GM21737 (cell line): ENCODE data around the gene OR51B2.
"Not testable (repeated sequence)": the region's sequence is repeated elsewhere in the genome, so short reads cannot be mapped to it uniquely, and the experiment has no call there.

Source experiments
- ATAC-seq: cut with Tn5 transposase; IDR thresholded peaks from one replicate; pipeline ENCODE4 v1.9.1; 2021; ENCODE audit warnings: mild to moderate bottlenecking, moderate library complexity; ENCODE audit not compliant: unreplicated experiment

OR51B2 gene, protein sequence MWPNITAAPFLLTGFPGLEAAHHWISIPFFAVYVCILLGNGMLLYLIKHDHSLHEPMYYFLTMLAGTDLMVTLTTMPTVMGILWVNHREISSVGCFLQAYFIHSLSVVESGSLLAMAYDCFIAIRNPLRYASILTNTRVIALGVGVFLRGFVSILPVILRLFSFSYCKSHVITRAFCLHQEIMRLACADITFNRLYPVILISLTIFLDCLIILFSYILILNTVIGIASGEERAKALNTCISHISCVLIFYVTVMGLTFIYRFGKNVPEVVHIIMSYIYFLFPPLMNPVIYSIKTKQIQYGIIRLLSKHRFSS

DNA sequence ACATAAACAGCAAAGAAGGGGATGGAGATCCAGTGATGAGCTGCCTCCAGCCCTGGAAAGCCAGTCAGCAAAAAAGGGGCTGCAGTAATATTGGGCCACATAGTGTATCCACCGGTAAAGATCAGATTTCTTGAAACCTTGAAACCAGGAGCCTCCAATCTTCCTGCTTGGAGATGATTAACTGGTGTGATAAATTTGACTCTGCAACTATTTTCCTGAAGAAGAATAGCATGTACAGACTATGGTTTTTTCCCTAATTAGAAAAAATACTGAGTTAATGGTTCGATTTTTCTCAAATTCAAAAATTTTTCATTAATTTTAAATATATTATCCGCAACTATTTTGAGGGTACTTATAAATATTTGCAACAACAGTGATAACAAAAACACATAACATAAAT, at the start of gene OR51B2:
OR51B2 (minus strand) TSS at position 101 of the 400 bp plus-strand sequence; CDS start at position 101, 0 bp downstream.
- ATAC-seq = no peak

DNA sequence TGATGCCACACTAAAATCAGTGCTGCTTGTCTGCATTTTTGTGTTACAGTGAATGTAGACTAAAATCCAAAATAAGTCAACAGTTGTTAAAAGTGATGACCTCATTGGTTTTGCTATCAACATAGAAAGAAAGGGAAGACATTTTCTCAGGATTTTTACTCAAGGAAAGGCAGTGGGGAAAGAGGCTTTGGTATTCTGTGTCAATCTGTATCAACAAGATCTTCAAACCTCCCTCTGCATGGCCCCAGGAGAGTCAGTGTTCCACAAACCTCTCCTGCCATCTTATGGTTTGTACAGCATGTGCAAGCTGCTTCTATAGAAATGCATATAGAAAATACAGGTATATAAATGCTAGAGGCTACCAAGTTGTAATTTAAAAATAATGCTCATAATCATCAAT, 45.7 kb upstream of the OR51B2 start:
- ATAC-seq = no peak

DNA sequence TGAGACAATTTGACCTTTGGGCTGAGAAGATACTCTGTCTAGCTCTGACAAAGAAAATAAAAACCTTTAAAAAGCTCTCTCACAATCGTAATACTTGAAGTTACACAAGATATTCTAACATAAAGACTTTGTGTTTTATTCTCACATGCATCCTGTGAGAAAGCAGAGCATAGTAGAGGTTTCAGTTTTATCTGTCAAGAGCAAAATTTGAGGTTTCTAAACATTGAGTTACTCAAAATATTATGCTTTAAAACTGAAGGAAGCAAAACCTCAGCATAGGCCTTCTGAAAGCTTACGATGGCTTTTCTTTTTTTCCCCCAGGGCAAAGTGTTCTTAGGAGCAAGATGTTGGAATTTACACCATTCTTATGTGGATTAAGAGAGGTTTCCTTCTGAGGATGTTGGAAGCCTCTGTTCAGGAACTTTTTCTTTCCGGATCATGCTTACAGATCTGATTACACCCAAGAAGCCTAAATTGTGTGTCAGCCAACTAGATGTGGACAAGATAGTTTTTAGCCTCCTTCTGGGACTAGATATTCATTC, 44.5 kb upstream of the OR51B2 start:
- ATAC-seq = no peak

DNA sequence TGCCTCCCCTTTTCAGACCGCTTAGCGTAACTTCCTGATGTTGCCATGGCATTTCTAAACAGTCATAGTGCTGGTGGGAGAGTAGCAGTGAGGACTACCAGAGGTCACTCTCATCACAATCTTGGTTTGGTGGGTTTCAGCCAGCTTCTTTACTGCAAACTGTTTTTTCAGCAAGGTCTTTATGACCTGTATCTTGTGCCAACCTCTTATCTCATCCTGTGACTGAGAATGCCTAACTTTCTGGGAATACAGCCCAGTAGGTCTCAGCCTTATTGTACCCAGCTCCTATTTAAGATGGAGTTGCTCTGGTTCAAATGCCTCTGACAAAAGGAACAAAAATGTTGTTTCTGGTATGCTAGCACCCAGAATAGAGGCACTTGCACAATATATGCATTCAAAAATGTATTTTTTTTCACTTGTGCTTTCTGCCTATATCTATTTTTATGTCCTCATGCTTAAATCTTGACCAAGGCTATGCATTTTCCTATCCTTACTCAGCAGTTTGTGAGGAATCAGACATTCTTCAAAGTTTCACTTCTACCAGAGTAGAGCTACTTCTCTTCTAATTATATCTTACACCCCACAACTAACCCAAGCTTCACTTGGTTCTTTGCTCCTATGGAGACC, 43.5 kb upstream of the OR51B2 start:
- no peak for ATAC-seq

DNA sequence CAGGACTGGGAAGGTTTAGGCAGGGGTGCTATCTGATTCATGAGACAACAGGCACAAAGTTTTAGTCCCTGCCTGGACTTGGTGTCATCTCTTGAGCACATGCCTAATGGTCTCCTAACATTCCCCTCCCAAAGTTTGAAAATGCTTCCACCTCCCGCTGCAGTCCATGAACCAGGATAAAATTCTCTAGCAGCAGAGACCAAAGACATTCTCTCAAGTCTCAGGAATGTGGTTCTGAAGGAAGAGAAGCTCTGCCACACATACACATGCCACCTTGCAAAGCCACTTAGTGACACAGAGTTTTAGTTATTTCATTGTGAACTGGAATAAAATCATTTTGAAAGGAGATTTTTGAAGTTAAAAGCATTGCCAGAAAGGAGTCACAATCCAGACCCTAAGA, 42.8 kb upstream of the OR51B2 start:
- ATAC-seq = no peak

DNA sequence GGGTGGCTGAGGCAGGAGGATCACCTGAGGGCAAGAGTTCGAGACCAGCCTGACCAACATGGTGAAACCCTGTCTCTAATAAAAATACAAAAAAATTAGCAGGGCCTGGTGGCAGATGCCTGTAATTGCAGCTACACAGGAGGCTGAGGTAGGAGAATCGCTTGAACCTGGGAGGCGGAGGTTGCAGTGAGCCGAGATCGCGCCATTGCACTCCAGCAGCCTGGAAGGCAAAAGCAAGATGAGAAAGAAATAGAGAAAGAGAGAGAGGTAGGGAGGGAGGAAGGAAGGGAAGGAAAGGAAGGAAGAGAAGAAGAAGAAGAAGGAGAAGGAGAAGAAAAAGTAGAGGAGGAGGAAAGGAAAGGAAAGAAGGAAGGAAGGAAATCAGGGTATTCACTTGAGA, 42.3 kb upstream of the OR51B2 start:
- ATAC-seq = not testable (repeated sequence)

DNA sequence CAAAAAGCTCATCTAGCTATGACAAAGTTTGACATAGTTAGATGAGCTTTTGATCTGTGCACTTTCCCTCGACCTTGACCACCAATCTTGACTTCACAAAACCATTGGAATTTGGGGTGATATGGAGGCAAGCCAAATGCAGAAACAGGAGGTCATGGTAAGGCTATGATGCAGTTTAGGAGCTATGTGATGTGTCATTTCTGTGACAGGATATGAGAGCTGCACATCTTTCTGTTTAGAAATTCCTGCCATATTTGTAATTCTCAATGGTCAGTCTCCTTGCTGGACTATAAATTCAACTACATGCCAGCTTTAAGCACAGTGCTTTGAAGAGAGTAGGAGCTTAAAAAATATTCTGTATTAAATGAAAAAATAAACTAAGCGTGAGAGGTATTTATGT, 40.1 kb upstream of the OR51B2 start:
- ATAC-seq = no peak

DNA sequence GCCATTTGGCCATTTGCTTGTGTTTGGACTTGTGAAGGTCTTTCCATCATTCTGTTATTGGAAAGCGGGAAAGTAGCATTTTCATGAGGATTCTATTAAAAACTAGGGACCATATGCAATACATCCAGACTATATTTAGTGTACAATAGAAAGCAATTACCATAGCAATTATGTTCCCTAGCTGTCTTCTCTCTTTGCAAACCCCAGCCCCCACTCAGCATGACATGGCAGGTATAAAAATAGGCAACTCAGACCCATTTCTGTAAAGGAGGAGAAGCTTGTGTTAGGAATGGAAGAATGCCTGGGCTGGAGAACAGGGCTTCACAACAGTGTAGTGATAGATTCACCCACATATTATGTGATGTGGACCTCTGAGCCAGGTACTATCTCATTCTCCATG, 39.6 kb upstream of the OR51B2 start:
- no peak for ATAC-seq

DNA sequence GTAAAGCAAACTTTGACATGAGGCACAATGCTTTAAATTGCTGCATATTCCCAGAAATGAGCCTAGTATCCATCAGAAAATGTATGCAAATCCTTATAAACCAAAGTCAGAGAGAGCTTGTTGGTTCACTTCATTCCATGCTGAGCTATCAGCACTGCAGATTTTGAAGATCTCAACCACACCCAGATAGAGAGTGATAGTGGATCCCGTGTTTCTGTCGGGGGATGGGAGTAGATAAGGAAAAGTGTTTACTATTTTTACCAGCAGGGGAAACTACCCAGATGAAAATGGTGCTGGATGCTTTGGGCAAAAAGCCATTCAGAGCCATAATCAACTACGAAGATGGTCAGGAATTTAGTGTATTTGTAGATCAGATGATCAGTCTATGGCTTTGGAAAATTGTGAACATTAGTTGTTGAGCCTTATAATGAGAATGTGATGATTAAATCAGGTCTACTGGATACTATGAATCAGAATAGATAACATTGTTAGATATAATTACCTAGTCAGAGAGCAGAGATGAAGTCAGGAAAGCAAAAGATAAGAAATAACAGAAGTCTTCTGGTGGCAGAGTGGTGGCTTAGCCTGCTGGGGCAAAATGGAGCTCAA, 38.0 kb upstream of the OR51B2 start:
- no peak for ATAC-seq

DNA sequence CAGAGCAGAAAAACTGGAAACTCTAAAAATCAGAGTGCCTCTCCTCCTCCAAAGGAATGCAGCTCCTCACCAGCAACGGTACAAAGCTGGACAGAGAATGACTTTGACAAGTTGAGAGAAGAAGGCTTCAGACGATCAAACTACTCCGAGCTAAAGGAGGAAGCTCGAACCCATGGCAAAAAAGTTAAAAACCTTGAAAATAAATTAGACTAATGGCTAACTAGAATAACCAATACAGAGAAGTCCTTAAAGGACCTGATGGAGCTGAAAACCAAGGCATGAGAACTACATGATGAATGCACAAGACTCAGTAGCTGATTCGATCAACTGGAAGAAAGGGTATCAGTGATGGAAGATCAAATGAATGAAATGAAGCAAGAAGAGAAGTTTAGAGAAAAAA, 31.9 kb upstream of the OR51B2 start:
- not testable (repeated sequence) for ATAC-seq

DNA sequence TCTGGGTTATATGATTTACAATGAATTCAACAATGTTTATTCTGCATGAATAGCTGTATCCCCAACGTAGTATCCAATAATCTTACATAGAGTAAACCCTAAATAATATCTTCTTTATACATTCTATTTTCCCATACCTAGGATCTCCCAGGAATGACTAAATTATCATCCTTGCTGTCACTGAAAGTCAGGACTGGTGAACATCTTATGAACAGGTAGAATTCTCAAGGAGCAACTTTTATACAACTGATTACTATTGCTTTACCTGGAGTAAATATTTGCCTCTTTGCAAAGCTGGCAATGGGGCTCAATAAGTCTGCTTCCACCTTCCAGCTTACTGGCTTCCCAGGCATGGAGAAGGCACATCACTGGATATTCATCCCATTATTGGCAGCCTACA, 27.1 kb upstream of the OR51B2 start, which contains the start of gene OR51B6:
OR51B6 (plus strand) TSS at position 301 of the 400 bp plus-strand sequence; CDS start at position 301, 0 bp downstream.
- no peak for ATAC-seq

DNA sequence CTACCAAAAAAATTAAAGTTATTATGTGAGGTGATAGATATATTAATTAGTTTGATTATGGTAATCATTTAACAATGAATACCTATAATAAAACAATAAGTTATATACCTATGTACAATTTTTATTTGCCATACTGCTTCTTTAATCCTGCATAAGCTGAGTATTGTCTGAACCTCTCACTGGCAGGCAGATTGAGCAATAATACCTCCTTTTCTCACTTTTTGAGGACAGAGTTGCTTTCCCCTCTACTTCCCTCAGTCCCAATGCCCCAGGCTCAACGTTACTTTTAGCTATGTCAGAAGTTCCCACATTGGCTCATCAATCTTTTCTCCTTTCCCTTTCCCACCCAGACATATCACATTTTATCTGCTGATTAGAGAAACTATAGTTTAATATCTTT, 25.5 kb upstream of the OR51B2 start:
- ATAC-seq = no peak

DNA sequence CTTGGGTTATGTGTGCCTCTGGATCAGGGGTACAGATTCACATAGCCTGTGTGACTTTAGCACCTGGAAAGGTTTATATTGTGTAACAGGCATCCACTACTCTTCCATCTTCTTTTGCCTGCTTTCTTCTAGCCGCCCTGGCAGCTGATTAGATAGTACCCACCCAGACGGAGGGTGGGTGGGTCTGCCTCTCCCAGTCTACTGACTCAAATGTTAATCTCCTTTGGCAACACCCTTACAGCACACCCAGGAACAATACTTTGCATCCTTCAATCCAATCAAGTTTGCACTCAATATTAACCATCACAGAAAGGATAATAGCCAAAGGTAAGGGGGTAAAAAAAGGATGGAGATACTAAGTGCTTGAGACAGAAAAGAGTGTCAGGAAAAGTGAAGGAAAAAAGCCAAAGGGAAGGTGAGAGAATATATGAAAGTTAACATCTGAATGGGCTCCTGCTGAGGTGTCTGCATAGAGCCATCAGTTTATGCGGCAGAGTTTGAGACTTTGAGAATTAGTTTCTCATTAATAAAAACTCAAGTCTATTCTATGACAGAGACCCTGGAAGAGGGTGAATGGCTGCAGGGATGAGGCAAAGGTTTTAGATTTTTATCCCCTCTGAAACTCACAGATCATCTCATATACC, 24.6 kb upstream of the OR51B2 start:
- ATAC-seq = no peak

DNA sequence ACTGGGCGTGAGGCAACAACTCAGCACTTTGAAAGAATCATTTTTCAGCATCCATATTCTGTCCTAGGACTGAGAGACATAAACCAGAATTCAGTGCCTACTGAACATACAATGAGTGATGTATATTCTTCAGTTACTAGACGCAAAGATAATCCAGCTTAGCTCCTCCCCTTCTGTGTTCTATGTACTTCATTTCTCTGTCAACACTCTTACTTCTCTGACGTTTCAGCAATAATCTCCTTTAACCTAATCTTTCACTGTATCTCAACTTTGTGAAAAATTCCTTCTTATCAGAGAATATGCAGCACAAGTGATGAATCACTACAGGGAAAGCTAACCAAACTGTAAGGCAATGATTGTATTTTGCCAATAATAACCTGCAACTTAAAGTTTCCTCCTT, 21.7 kb upstream of the OR51B2 start:
- no peak for ATAC-seq

DNA sequence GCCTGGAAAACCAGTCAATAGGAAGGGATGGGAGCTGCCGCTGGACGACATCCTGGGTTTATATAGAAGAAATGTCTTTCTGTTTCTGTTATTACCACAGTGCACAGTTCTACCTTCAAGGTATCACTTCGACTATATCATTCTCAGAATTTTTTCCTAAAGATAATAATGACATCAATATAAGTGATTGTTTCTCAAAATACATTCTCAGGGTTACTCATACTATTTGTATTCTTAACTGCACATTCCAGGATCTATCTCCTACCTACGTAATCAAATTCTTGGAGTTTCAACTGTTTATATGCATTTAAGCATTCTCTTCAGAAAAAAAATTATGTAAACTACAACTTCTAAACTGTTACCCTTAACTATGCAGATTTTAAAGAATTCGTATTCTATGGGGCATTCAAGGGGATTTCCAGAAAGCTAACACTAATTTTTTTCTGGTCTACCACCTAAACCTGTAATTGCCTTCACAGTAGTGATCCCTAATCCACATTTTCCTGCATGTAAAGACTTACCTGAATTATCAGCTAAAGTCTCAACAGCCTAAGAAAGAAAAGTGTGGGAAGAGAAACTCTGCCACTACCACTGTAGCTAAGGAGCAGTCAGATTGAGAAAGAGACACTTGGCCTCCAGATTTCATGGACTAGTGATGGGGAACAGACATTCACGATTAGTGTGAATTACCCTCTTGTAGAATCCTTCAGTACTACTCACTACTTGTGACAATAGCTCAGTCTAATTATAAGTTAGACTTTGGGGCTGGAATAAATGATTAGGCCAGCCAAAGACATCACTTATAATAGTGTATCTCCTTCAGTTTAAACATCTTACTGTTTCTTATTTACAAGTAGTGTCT, 19.6 kb upstream of the OR51B2 start, which contains the start of gene OR51B5:
OR51B5 (minus strand) TSS at position 51 of the 862 bp plus-strand sequence; CDS start at position 51, 0 bp downstream.
- ATAC-seq = no peak

DNA sequence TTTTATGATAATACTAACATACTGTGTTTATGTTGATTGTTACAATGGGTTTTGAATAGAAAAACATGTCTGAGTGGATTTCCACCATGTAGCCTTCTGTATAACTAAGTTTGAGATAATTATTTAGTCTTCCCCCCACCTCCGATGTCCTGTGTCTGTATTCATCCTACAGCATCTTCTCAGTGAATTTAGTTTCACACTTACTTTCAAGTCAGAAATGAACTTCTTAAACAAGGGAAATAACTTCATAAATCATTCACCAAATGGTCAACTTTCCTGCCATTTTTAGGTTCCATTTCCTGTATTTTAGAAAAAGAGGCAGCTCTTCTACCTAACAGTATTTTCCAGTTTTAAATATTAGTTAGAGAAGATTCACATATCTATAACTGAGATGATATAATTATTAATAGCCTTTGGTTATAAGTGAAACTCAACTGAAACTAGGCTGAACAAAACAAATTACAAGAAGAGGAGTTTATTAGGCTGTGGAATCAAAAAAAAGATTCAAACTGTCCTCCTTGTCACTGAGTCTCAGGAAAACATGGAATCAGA, 15.8 kb upstream of the OR51B2 start:
- peak; percentile 80 for ATAC-seq

DNA sequence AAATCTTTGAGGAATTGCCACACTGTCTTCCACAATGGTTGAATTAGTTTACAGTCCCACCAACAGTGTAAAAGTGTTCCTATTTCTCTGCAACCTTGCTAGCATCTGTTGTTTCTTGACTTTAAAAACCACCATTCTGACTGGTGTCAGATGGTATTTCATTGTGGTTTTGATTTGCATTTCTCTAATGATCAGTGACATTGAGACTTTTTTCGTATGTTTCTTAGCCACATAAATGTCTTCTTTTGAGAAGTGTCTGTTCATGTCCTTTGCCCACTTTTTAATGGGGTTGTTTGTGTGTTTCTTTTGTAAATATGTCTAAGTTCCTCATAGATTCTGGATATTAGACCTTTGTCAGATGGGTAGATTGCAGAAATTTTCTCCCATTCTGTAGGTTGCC, 13.2 kb upstream of the OR51B2 start:
- ATAC-seq = not testable (repeated sequence)

DNA sequence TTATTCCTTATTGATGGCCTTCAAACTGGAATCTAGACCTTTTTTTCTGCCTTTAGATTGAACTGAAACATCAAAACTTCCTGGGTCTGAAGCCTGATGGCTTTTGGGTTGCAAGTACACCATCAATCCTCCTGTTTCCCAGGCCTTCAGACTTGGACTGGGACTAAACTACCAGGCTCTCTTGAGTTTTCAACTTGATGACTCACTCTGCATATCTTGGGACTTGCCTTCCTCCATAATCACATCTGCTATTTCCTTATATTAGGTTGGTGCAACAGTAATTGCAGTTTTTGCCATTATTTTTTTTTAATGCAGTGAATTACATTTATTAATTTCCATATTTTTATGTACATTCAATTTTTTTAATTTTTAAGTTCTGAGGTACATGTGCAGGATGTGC, 12.2 kb upstream of the OR51B2 start:
- no peak for ATAC-seq

DNA sequence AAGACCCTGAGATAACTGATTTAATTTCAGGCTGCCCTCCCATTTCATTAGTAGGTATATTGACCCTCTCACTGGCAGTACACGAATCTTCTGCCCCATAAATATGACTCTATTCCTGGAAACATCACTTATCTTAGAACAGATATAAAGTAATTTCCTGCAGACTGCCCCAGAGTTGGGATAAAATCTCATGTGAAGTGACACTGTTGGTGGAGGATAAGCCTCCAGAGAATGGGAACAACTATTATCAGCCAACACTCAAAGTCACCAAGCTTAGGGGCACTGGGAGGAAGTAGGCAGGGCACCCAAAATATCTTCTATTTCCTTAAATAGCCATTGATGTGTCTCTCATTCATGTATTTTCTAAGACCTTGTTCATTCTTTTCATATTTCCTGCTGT, 11.1 kb upstream of the OR51B2 start:
- ATAC-seq = no peak

DNA sequence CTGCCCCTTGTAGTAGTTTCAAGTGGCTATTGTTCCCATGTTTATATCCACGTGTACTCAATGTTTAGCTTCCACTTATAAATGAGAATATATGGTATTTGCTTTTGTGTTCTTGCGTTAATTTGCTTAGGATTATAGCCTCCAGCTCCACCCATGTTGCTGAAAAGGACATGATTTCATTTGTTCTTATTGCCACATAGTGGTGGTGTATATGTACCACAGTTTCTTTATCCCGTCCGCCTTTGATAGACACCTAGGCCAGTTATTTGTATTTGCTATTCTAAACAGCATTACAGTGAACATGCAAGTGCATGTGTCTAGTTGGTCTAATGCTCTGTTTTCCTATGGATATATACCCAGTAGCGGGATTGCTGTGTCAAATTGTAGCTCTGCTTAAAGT, 6.8 kb downstream of the OR51B2 start:
- no peak for ATAC-seq
